Neuronal stem cell (in vitro differentiated cells): Measurements from ENCODE around the gene FEM1B.

Experiments
- DNase-seq: peaks from one replicate; pipeline ENCODE4 v3.0.0-alpha.2; 2013; ENCODE audit warnings: low spot score
- H2AFZ ChIP-seq: one replicate; pipeline ENCODE4 v1.6.1; 2013; ENCODE audit warnings: mild to moderate bottlenecking, low read length, inconsistent platforms
- H2AK5ac ChIP-seq: 2 replicates; pipeline ENCODE4 v1.6.1; 2013; ENCODE audit warnings: low read depth, mild to moderate bottlenecking, inconsistent platforms, low read length, moderate library complexity, mixed read lengths
- H2BK120ac ChIP-seq: 2 replicates; pipeline ENCODE4 v1.6.1; 2013; ENCODE audit warnings: low read depth, mild to moderate bottlenecking, inconsistent platforms, low read length, moderate library complexity, mixed read lengths
- H2BK12ac ChIP-seq: one replicate; pipeline ENCODE4 v1.6.1; 2013; ENCODE audit warnings: low read length, inconsistent platforms
- H2BK15ac ChIP-seq: 2 replicates; pipeline ENCODE4 v1.6.1; 2013; ENCODE audit warnings: mild to moderate bottlenecking, low read length, inconsistent platforms, mixed read lengths
- H2BK5ac ChIP-seq: one replicate; pipeline ENCODE4 v1.6.1; 2013; ENCODE audit warnings: inconsistent platforms, mild to moderate bottlenecking, low read length, moderate library complexity
- H3K14ac ChIP-seq: one replicate; pipeline ENCODE4 v1.6.1; 2013; ENCODE audit warnings: low read length, inconsistent platforms
- H3K18ac ChIP-seq: 2 replicates; pipeline ENCODE4 v1.6.1; 2013; ENCODE audit warnings: low read length, inconsistent platforms
- H3K23ac ChIP-seq: 2 replicates; pipeline ENCODE4 v1.6.1; 2013; ENCODE audit warnings: low read depth, mild to moderate bottlenecking, mixed read lengths, low read length, inconsistent platforms; ENCODE audit not compliant: poor library complexity
- H3K27ac ChIP-seq: replicated peaks from 3 replicates; pipeline ENCODE4 v1.5.1; 2013; ENCODE audit warnings: low read length, inconsistent platforms
- H3K27me3 ChIP-seq, 3 experiments: 2 replicates each; pipeline ENCODE4 v1.6.1; 2013; ENCODE audit warnings: low read length in 3 of 3, mild to moderate bottlenecking in 2 of 3, inconsistent platforms in 1 of 3, low read depth in 1 of 3, mixed read lengths in 1 of 3, moderate library complexity in 1 of 3; ENCODE audit not compliant: control insufficient read depth in 3 of 3, insufficient read depth in 3 of 3
- H3K36me3 ChIP-seq, 2 donors: replicated peaks in 1 of 2; 2 replicates each; pipeline ENCODE4 v1.6.1; 2013; ENCODE audit warnings: low read length in 2 of 2; ENCODE audit not compliant: control insufficient read depth in 2 of 2, insufficient read depth in 2 of 2
- H3K4ac ChIP-seq: 2 replicates; pipeline ENCODE4 v1.6.1; 2013; ENCODE audit warnings: inconsistent platforms, mild to moderate bottlenecking, low read length, moderate library complexity
- H3K4me1 ChIP-seq, 2 donors: 1 replicate in 1 of 2; 2 replicates in 1 of 2; pipeline ENCODE4 v1.6.1; 2013; ENCODE audit warnings: low read length in 2 of 2, low read depth in 1 of 2; ENCODE audit not compliant: control insufficient read depth in 2 of 2, insufficient read depth in 1 of 2
- H3K4me2 ChIP-seq: one replicate; pipeline ENCODE4 v1.6.1; 2013; ENCODE audit warnings: mild to moderate bottlenecking, low read length, inconsistent platforms; ENCODE audit not compliant: insufficient read depth, poor library complexity, severe bottlenecking
- H3K4me3 ChIP-seq, 2 donors: 2 replicates each; pipeline ENCODE4 v1.5.1; 2013; ENCODE audit warnings: low read length in 2 of 2, mild to moderate bottlenecking in 2 of 2, inconsistent platforms in 1 of 2, moderate library complexity in 1 of 2
- H3K79me1 ChIP-seq: one replicate; pipeline ENCODE4 v1.6.1; 2013; ENCODE audit warnings: low read depth, mild to moderate bottlenecking, inconsistent platforms, low read length, moderate library complexity
- H3K9ac ChIP-seq: one replicate; pipeline ENCODE4 v1.6.1; 2013; ENCODE audit warnings: mild to moderate bottlenecking, low read depth, low read length, inconsistent platforms; ENCODE audit not compliant: poor library complexity
- H3K9me3 ChIP-seq, 2 donors: replicated peaks in 1 of 2; 2 replicates each; pipeline versions ENCODE3 to v1.6.1; 2013; ENCODE audit warnings: low read length in 2 of 2, mild to moderate bottlenecking in 2 of 2, inconsistent platforms in 1 of 2, low read depth in 1 of 2, mixed read lengths in 1 of 2, moderate library complexity in 1 of 2; ENCODE audit not compliant: control insufficient read depth in 2 of 2, insufficient read depth in 1 of 2
- H4K8ac ChIP-seq: one replicate; pipeline ENCODE4 v1.6.1; 2013; ENCODE audit warnings: low read depth, mild to moderate bottlenecking, inconsistent platforms, low read length, moderate library complexity
- H4K91ac ChIP-seq: one replicate; pipeline ENCODE4 v1.6.1; 2013; ENCODE audit warnings: low read length, low read depth, mild to moderate bottlenecking, inconsistent platforms; ENCODE audit not compliant: poor library complexity
- WGBS, 2 donors: extraction: QIAGEN DNeasy Blood & Tissue Kit; methylation state at CpG; one replicate each; pipeline ENCODE4 v1.1.7; 2013; ENCODE audit warnings: missing lambda C conversion rate in 2 of 2, mixed read lengths in 1 of 2; ENCODE audit not compliant: insufficient read length in 2 of 2, insufficient replicate concordance in 1 of 2; ENCODE audit errors: extremely low coverage in 2 of 2; 5-methylcytosine and 5-hydroxymethylcytosine counted together

The FEM1B gene

GRCh38 chr15:68249058-68249713 is 28.4 kb upstream of the FEM1B start:
- H2AFZ ChIP-seq = no peak overlapping the region
- H2BK5ac ChIP-seq = no peak overlapping the region
- H3K4me2 ChIP-seq = no peak overlapping the region
- no peak overlapping the region for H3K4me3 ChIP-seq
- H3K27ac ChIP-seq = no peak overlapping the region
- H2BK12ac ChIP-seq = no peak overlapping the region
- H3K4me1 ChIP-seq = no peaks in the 10 kb centered on the region
- H3K4ac ChIP-seq = no peak overlapping the region
- no peak overlapping the region for H3K23ac ChIP-seq
- H2BK120ac ChIP-seq = no peak overlapping the region
- H3K14ac ChIP-seq = no peak overlapping the region
- no peaks in the 10 kb centered on the region for H3K9me3 ChIP-seq
- no peak for DNase-seq
- no peak overlapping the region for H4K91ac ChIP-seq
- H3K79me1 ChIP-seq = no peaks in the 10 kb centered on the region
- H3K36me3 ChIP-seq = no peaks in the 10 kb centered on the region
- no peak overlapping the region for H3K9ac ChIP-seq
- H4K8ac ChIP-seq = no peak overlapping the region
- H3K18ac ChIP-seq = no peak overlapping the region
- H3K27me3 ChIP-seq = peaks cover 0 to 2% (median 0%) of the 10 kb centered on the region in 3 experiments
- H2BK15ac ChIP-seq = no peak overlapping the region
- WGBS, 2 donors = no CpG with 5 or more reads among the region's 3 CpGs
- H2AK5ac ChIP-seq = no peak overlapping the region

GRCh38 chr15:68252925-68253534 is 24.5 kb upstream of the FEM1B start:
- no peak overlapping the region for H3K4me3 ChIP-seq
- H3K9ac ChIP-seq = no peak overlapping the region
- peak; percentile 54 for DNase-seq
- H2BK12ac ChIP-seq = no peak overlapping the region
- WGBS, 2 donors = no CpG with 5 or more reads among the region's 7 CpGs
- H3K4me2 ChIP-seq = no peak overlapping the region
- H2AFZ ChIP-seq = no peak overlapping the region
- H2BK120ac ChIP-seq = no peak overlapping the region
- no peaks in the 10 kb centered on the region for H3K36me3 ChIP-seq
- no peaks in the 10 kb centered on the region for H3K9me3 ChIP-seq
- H3K79me1 ChIP-seq = no peaks in the 10 kb centered on the region
- H4K8ac ChIP-seq = no peak overlapping the region
- H3K18ac ChIP-seq = no peak overlapping the region
- H3K27me3 ChIP-seq = peaks cover 0 to 10% (median 0%) of the 10 kb centered on the region in 3 experiments
- peaks cover 0 to 2% of the 10 kb centered on the region in 2 donors for H3K4me1 ChIP-seq
- H2BK15ac ChIP-seq = no peak overlapping the region
- H2BK5ac ChIP-seq = no peak overlapping the region
- no peak overlapping the region for H2AK5ac ChIP-seq
- H3K14ac ChIP-seq = no peak overlapping the region
- no peak overlapping the region for H3K23ac ChIP-seq
- no peak overlapping the region for H3K27ac ChIP-seq
- H3K4ac ChIP-seq = no peak overlapping the region
- no peak overlapping the region for H4K91ac ChIP-seq

GRCh38 chr15:68256675-68257450 is 20.7 kb upstream of the FEM1B start:
- Histone ChIP-seq H2BK120ac (no peak overlapping the region), H2BK12ac (no peak overlapping the region), H3K4me2 (peak overlapping the region; percentile 65), H3K23ac (peak overlapping the region; percentile 76), H3K4ac (no peak overlapping the region), H3K79me1 (no peaks in the 10 kb centered on the region), H2AFZ (peak overlapping the region; percentile 96), H2BK15ac (peak overlapping the region; percentile 72), H4K8ac (peak overlapping the region; percentile 77), H3K4me3 (peak overlapping the region; percentile 27 to 76), H3K14ac (peak overlapping the region; percentile 12), H3K9me3 (no peaks in the 10 kb centered on the region), H3K27me3 (peaks cover 0 to 10% (median 0%) of the 10 kb centered on the region in 3 experiments), H3K18ac (peak overlapping the region; percentile 87), H4K91ac (no peak overlapping the region), H3K27ac (peak overlapping the region; percentile 49), H2AK5ac (no peak overlapping the region), H3K9ac (peak overlapping the region; percentile 83), H3K36me3 (no peaks in the 10 kb centered on the region), H3K4me1 (peaks cover 0 to 2% of the 10 kb centered on the region in 2 donors), H2BK5ac (no peak overlapping the region)
- no CpG with 5 or more reads among the region's 57 CpGs for WGBS, 2 donors
- DNase-seq = peak; percentile 77

GRCh38 chr15:68258692-68259091 is 18.9 kb upstream of the FEM1B start:
- Histone ChIP-seq H2AK5ac (no peak overlapping the region), H3K9ac (no peak overlapping the region), H2BK5ac (no peak overlapping the region), H3K14ac (no peak overlapping the region), H3K27ac (no peak overlapping the region), H4K91ac (no peak overlapping the region), H2AFZ (no peak overlapping the region), H3K27me3 (peaks cover 0 to 10% (median 0%) of the 10 kb centered on the region in 3 experiments), H3K79me1 (no peaks in the 10 kb centered on the region), H3K4ac (no peak overlapping the region), H3K9me3 (no peaks in the 10 kb centered on the region), H4K8ac (no peak overlapping the region), H3K4me2 (no peak overlapping the region), H3K4me3 (no peak overlapping the region), H3K36me3 (no peaks in the 10 kb centered on the region), H3K18ac (no peak overlapping the region), H3K4me1 (peaks cover 0 to 2% of the 10 kb centered on the region in 2 donors), H2BK120ac (no peak overlapping the region), H3K23ac (no peak overlapping the region), H2BK12ac (peak overlapping the region; percentile 84), H2BK15ac (no peak overlapping the region)
- no peak for DNase-seq
- WGBS, 2 donors = no CpG with 5 or more reads among the region's 4 CpGs
